Mucosa of descending colon (tissue), 3 donors: ENCODE data around the gene PPP2R2D. TPM values are rescaled to one million over a fixed set of nuclear protein-coding genes. Genes with fewer than 3 reads are reported as not detected.

Experiments
- ATAC-seq: fragments of 200-7000 bp; cut with Tn5 transposase; one replicate; pipeline ENCODE4 v1.9.1; 2020; ENCODE audit warnings: mild to moderate bottlenecking, moderate library complexity
- DNase-seq, 3 donors: peaks; one replicate each; pipeline ENCODE4 v3.0.0-alpha.2; 2020
- H3K36me3 ChIP-seq: fragments of 200-600 bp; one replicate; pipeline ENCODE4 v1.8.0; 2021; ENCODE audit warnings: low read depth, mild to moderate bottlenecking
- H3K4me1 ChIP-seq: fragments of 200-600 bp; one replicate; pipeline ENCODE4 v1.8.0; 2021; ENCODE audit warnings: low read depth, mild to moderate bottlenecking
- H3K4me3 ChIP-seq: fragments of 200-600 bp; one replicate; pipeline ENCODE4 v1.8.0; 2021; ENCODE audit warnings: mild to moderate bottlenecking
- H3K9me3 ChIP-seq: fragments of 200-600 bp; one replicate; pipeline ENCODE4 v1.8.0; 2021; ENCODE audit warnings: mild to moderate bottlenecking
- intact Hi-C, 2 donors: fragments of 100-400 bp; cut with DNase I in 1 of 2; cut with micrococcal nuclease in 1 of 2; formaldehyde crosslinking; loops; one replicate each; pipeline versions ENCODE4 v1.11.0 to v1.11.1; 2022; cut with DNase I, micrococcal nuclease
- total RNA-seq, 3 donors: library from RNA; stranded (reverse); fragmentation: NEBNext Ultra II Directional in 2 of 3; extraction: Animal tissue kit (Norgen Biotek cat#: 25700) in 2 of 3; gene quantifications; one replicate each; pipeline versions ENCODE4 v1.2.1 to v1.2.4, GENCODE V29; 2021 to 2023
- TF ChIP-seq, protein P1 (sequence below): fragments of 200-600 bp; IDR thresholded peaks from one replicate; pipeline ENCODE4 v1.8.0; 2022; ENCODE audit warnings: antibody characterized with exemption, mild to moderate bottlenecking
- donor health status: DM: no; HTN: no; CAD: no; lungs with moderate emphysema.
- donor health status: DM: no; HTN: no; CAD: no.
- donor health status: DM: no; HTN: yes; CAD: no.

Gene PPP2R2D
- total RNA-seq, 3 donors from 2014 or later: 27.8 to 34.4 (median 33.9) TPM

DNA sequence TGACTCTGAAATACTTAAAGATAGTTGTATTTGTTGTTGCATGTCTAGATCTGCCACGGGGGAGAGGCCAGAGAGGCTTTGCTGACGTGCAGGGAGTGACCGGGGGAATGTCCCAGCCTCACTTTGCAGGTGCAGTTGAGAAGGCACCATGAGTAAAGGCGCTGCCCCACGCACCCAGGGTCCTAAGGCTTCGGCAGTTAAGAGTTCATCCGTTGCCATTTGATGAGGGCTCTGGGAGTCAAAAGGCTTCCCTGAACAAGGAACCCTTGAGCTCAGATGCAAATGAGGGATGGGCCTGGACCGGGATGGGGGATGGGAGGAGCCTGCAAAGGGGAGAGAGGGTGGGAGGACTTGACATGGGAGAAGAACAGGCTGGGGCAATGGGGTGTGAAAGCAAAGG is 20.4 kb downstream of the PPP2R2D start:
- H3K4me3 ChIP-seq: no peak overlapping the region
- ATAC-seq (no peak), DNase-seq (no peak)
- H3K36me3 ChIP-seq: no peaks in the 10 kb centered on the region
- peaks cover 7% of the 10 kb centered on the region for H3K9me3 ChIP-seq
- H3K4me1 ChIP-seq: no peaks in the 10 kb centered on the region
- TF ChIP-seq, protein P1, sequence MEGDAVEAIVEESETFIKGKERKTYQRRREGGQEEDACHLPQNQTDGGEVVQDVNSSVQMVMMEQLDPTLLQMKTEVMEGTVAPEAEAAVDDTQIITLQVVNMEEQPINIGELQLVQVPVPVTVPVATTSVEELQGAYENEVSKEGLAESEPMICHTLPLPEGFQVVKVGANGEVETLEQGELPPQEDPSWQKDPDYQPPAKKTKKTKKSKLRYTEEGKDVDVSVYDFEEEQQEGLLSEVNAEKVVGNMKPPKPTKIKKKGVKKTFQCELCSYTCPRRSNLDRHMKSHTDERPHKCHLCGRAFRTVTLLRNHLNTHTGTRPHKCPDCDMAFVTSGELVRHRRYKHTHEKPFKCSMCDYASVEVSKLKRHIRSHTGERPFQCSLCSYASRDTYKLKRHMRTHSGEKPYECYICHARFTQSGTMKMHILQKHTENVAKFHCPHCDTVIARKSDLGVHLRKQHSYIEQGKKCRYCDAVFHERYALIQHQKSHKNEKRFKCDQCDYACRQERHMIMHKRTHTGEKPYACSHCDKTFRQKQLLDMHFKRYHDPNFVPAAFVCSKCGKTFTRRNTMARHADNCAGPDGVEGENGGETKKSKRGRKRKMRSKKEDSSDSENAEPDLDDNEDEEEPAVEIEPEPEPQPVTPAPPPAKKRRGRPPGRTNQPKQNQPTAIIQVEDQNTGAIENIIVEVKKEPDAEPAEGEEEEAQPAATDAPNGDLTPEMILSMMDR: no peak
- intact Hi-C loops: no loop called here

- TF ChIP-seq, protein P1: no peak
- no peak for DNase-seq
- Histone ChIP-seq H3K4me1 (peaks cover 3% of the 10 kb centered on the region), H3K4me3 (no peak overlapping the region), H3K9me3 (peaks cover 7% of the 10 kb centered on the region), H3K36me3 (no peaks in the 10 kb centered on the region)
- intact Hi-C loops: no loop called here
- no peak for ATAC-seq
Observed at GRCh38 chr10:131923038-131923756, 22.4 kb downstream of the PPP2R2D start.

DNA sequence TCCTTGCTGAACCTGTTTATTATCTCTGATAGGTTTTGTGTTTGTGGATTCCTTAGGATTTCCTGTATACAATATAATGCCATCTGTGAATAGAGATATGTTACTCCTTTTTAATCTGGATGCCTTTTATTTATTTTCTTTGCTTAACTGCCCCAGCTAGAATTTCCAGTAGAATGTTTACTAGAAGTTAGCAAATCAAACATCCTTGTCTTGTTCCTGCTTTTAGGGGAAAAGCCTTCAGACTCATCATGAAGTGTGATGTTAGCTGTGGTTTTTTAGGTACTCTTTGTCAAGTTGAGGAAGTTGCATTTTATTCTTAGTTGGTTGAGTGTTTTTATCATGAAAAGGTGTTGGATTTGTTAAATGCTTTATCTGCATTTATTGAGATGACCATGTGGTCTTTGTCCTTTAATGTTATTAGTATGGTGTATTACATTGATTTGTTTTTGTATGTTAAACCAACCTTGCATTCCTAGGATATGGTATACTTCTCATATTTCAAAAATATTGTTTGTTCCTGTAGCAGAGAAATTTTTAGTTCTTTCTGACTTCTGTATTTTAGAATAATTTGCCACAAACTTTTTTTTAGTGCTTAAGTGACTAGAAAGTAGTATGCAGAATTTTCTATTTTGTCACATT is 24.3 kb downstream of the PPP2R2D start:
- no peak for DNase-seq
- TF ChIP-seq, protein P1: no peak
- Histone ChIP-seq H3K36me3 (no peaks in the 10 kb centered on the region), H3K4me3 (no peak overlapping the region), H3K9me3 (peaks cover 7% of the 10 kb centered on the region), H3K4me1 (peaks cover 7% of the 10 kb centered on the region)
- intact Hi-C loops: no loop called here
- ATAC-seq: no peak

DNA sequence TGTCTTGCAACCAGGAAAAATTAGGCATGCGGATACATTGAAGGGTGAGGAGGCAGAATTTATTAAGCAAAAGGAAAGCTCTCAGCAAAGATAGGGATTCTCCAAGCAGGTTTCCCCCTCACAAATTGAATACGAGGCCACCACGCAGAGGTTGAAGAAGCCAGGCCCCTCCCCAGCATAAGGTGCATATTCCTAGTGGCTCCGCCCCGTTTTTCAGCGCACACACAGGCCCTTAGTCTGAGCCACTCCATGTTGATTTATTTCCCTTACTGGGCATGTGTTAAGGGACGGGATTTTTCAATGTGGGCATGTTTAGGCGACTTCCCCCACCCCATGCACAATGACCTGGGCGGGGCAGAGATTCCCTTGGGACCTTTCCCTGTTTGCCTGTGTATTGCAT is 24.9 kb downstream of the PPP2R2D start:
- ATAC-seq (no peak), DNase-seq (no peak)
- Histone ChIP-seq H3K4me3 (no peak overlapping the region), H3K36me3 (no peaks in the 10 kb centered on the region), H3K4me1 (peaks cover 7% of the 10 kb centered on the region), H3K9me3 (peaks cover 7% of the 10 kb centered on the region)
- intact Hi-C loops: no loop called here
- TF ChIP-seq, protein P1: no peak

DNA sequence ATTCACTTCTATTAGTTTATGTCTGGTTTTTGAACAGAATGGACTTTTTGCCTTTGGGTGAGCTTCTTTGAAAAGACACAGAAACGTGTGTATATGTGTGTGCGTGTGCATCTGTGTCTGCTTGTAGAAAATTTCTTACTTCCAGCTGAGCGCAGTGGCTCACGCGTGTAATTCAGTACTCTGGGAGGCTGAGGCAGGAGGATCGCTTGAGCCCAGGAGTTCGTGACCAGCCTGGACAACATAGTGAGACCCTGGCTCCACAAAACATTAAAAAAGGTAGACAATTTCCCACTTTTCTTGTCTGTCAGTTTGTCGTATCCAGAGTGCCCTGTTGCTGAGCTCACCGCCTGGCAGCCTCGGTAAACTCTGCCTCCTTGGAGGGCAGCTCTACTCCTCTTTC is 25.4 kb downstream of the PPP2R2D start:
- Histone ChIP-seq H3K36me3 (no peaks in the 10 kb centered on the region), H3K4me3 (no peak overlapping the region), H3K9me3 (peaks cover 7% of the 10 kb centered on the region), H3K4me1 (peaks cover 7% of the 10 kb centered on the region)
- TF ChIP-seq, protein P1: no peak
- DNase-seq (no peak), ATAC-seq (no peak)
- intact Hi-C loops: no loop called here
